Natural killer cell treated with Interleukin-12 subunit alpha and Interleukin-12 subunit beta and Interleukin-15 and Interleukin-18, amount 100 ng/mL, for 72 hours (primary cell): ENCODE results near the gene TRIML2. TPM values are rescaled to one million over a fixed set of nuclear protein-coding genes. Genes with fewer than 3 reads are reported as not detected.
"Not testable (repeated sequence)": the region's sequence is repeated elsewhere in the genome, so short reads cannot be mapped to it uniquely, and the experiment has no call there.

Experiments used
- ATAC-seq, 2 donors: fragments of 150-1000 bp; cut with Tn5 transposase in 1 of 2; sonication (Bioruptor Pico), chemical (Tn5 transposase) in 1 of 2; 2 replicates each; pipeline ENCODE4 v1.10.0; 2021
- DNase-seq: peaks from one replicate; pipeline ENCODE4 v3.0.0; 2022; ENCODE audit warnings: low spot score
- H3K27ac Mint-ChIP-seq, 2 donors: 1 replicate in 1 of 2; 2 replicates in 1 of 2; pipeline ENCODE4 v1.8.0; 2022; ENCODE audit warnings: mixed read lengths in 2 of 2, mild to moderate bottlenecking in 1 of 2, moderate library complexity in 1 of 2
- H3K27me3 Mint-ChIP-seq, 2 donors: 1 replicate in 1 of 2; 2 replicates in 1 of 2; pipeline ENCODE4 v1.8.0; 2022; ENCODE audit warnings: mixed read lengths in 2 of 2
- H3K36me3 Mint-ChIP-seq: one replicate; pipeline ENCODE4 v1.8.0; 2022; ENCODE audit warnings: mixed read lengths
- H3K4me1 Mint-ChIP-seq, 2 donors: 1 replicate in 1 of 2; 2 replicates in 1 of 2; pipeline ENCODE4 v1.8.0; 2022; ENCODE audit warnings: low read depth in 2 of 2, mixed read lengths in 2 of 2, mild to moderate bottlenecking in 1 of 2
- H3K4me3 Mint-ChIP-seq: one replicate; pipeline ENCODE4 v1.8.0; 2022; ENCODE audit warnings: mixed read lengths
- H3K9me3 Mint-ChIP-seq: 2 replicates; pipeline ENCODE4 v1.8.0; 2022; ENCODE audit warnings: mixed read lengths
- total RNA-seq, 2 donors: library from RNA; stranded (reverse); gene quantifications; one replicate each; pipeline ENCODE4 v1.2.3, GENCODE V29; 2022

The TRIML2 gene
- total RNA-seq, 2 donors from 2014 or later, result not detected

- Mint-ChIP-seq H3K27ac (no peak overlapping the region), H3K9me3 (peaks cover 16% of the 10 kb centered on the region), H3K4me3 (no peak overlapping the region), H3K36me3 (peaks cover 1% of the 10 kb centered on the region), H3K27me3 (no peaks in the 10 kb centered on the region), H3K4me1 (no peaks in the 10 kb centered on the region)
- ATAC-seq, result no peak
- DNase-seq, result no peak
Measured at GRCh38 chr4:188076169-188076568, 33.2 kb downstream of the TRIML2 start.

DNA sequence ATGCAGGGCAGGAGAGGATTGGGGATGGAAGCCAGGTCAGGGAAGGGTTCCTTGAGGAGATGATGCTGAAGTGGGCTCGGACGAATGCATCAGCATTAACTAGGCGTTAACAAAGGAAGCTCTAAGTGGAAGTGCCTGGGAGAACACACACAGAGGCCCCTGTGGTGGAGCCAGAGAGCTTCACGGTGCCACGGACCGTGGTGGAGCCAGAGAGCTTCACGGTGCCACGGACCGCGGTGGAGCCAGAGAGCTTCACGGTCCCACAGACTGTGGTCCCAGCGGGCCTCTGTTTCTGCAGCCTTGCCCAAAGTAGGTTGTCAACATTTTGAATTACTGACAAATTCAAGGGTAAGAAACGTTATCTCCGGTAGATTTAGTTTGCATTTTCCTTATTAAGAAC lies 48.3 kb downstream of the TRIML2 start:
- no peak overlapping the region for H3K27ac Mint-ChIP-seq
- DNase-seq, result no peak
- peaks cover 3% of the 10 kb centered on the region for H3K9me3 Mint-ChIP-seq
- no peak overlapping the region for H3K4me3 Mint-ChIP-seq
- H3K36me3 Mint-ChIP-seq, result no peaks in the 10 kb centered on the region
- ATAC-seq, result no peak
- no peaks in the 10 kb centered on the region for H3K27me3 Mint-ChIP-seq
- H3K4me1 Mint-ChIP-seq, result no peaks in the 10 kb centered on the region

DNA sequence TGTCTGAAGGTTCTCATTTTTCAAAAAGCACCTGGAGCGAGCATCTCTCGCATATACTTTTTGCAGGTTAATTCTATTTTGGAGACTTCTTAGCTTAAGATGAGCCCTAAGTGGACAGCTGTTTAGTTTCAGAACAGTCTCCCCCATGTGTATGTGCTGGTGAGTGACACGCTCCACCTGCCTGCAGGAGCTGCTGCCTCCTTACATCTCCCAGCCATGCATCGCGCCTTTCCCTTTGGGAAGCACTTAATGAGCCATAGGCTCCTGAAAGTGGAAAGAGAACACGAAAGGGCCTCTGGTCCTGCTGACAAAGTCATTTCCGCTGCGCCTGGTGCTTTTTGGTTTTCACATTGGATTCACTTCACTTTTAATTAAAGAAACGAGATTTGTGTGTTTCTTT lies 56.1 kb downstream of the TRIML2 start:
- ATAC-seq, result no peak
- H3K4me1 Mint-ChIP-seq, result no peaks in the 10 kb centered on the region
- peaks cover 7% of the 10 kb centered on the region for H3K36me3 Mint-ChIP-seq
- H3K9me3 Mint-ChIP-seq, result peaks cover 17% of the 10 kb centered on the region
- no peak overlapping the region for H3K4me3 Mint-ChIP-seq
- DNase-seq, result no peak
- no peak overlapping the region for H3K27ac Mint-ChIP-seq
- no peaks in the 10 kb centered on the region for H3K27me3 Mint-ChIP-seq

- no peaks in the 10 kb centered on the region for H3K4me1 Mint-ChIP-seq
- H3K27ac Mint-ChIP-seq, result no peak overlapping the region
- H3K9me3 Mint-ChIP-seq, result peaks cover 3% of the 10 kb centered on the region
- no peaks in the 10 kb centered on the region for H3K36me3 Mint-ChIP-seq
- ATAC-seq, result no peak
- no peaks in the 10 kb centered on the region for H3K27me3 Mint-ChIP-seq
- no peak for DNase-seq
- H3K4me3 Mint-ChIP-seq, result no peak overlapping the region
Measured at GRCh38 chr4:188046657-188047056, 62.7 kb downstream of the TRIML2 start.

DNA sequence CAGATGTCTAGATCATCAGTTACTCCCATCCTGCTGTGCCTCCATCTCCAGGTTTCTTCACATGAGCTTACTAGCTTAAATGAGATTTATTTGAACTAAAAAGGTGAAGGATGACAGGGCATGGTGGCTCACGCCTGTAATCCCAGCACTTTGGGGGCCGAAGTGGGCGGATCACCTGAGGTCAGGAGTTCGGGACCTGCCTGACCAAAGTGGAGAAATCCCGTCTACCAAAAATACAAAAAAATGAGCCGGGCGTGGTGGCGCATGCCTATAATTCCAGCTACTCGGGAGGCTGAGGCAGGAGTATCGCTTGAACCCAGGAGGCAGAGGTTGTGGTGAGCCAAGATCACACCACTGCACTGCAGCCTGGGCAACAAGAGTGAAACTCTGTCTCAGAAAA lies 63.9 kb downstream of the TRIML2 start:
- not testable (repeated sequence) for H3K9me3 Mint-ChIP-seq, ATAC-seq, H3K27ac Mint-ChIP-seq, H3K27me3 Mint-ChIP-seq, H3K4me3 Mint-ChIP-seq, H3K4me1 Mint-ChIP-seq, H3K36me3 Mint-ChIP-seq, DNase-seq

GRCh38 chr4:188043154-188043553 lies 66.2 kb downstream of the TRIML2 start:
- Mint-ChIP-seq H3K36me3 (peaks cover 6% of the 10 kb centered on the region), H3K4me1 (no peaks in the 10 kb centered on the region), H3K9me3 (peaks cover 7% of the 10 kb centered on the region), H3K27ac (no peak overlapping the region), H3K4me3 (no peak overlapping the region), H3K27me3 (no peaks in the 10 kb centered on the region)
- ATAC-seq (no peak), DNase-seq (no peak)

- ATAC-seq, result no peak
- peaks cover 7% of the 10 kb centered on the region for H3K9me3 Mint-ChIP-seq
- H3K36me3 Mint-ChIP-seq, result peaks cover 6% of the 10 kb centered on the region
- H3K4me3 Mint-ChIP-seq, result no peak overlapping the region
- H3K27me3 Mint-ChIP-seq, result no peaks in the 10 kb centered on the region
- no peaks in the 10 kb centered on the region for H3K4me1 Mint-ChIP-seq
- DNase-seq, result no peak
- no peak overlapping the region for H3K27ac Mint-ChIP-seq
Measured at GRCh38 chr4:188042191-188042590, 67.2 kb downstream of the TRIML2 start.

DNA sequence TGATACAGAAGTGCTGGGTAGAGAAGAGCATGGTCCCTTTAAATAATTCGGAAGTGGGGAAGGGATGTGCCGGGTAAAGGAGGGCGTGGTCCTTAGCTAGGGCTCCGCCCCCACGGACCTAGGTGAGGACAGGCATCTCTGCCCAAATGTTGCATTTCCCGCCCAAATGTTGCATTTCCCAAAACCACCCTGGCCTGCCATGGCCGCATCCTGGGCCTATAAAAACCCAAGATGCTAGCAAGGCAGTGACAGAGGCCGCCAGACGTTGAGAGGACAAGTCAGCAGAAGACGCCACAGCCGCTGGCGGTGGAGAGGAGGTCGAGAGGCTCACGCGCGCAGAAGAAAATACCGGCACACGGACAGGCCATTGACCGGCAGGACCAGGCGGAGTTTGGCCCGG lies 67.7 kb downstream of the TRIML2 start:
- H3K4me3 Mint-ChIP-seq, result no peak overlapping the region
- peaks cover 7% of the 10 kb centered on the region for H3K9me3 Mint-ChIP-seq
- H3K4me1 Mint-ChIP-seq, result no peaks in the 10 kb centered on the region
- DNase-seq, result no peak
- no peak overlapping the region for H3K27ac Mint-ChIP-seq
- peaks cover 6% of the 10 kb centered on the region for H3K36me3 Mint-ChIP-seq
- H3K27me3 Mint-ChIP-seq, result no peaks in the 10 kb centered on the region
- ATAC-seq, result no peak

Other genes with a start within 250 kb of the TRIML2 start
- gene ZFP42, start 113.8 kb downstream of the TRIML2 start, total RNA-seq, result not detected
- gene TRIML1, start 29.8 kb upstream of the TRIML2 start, total RNA-seq, result not detected